HEK293 (cell line): ENCODE measurements around the gene SLC8A1.

Experiments used
- CTCF ChIA-PET: fragments of 350-600 bp; formaldehyde crosslinking; extraction: SDS; loops from one replicate; lab custom pipeline; 2021; ENCODE audit warnings: antibody characterized with exemption; lab: Yijun Ruan, JAX
- POLR2A ChIA-PET: fragments of 300-600 bp; formaldehyde crosslinking; extraction: SDS; loops from one replicate; lab custom pipeline; 2020; ENCODE audit warnings: antibody characterized with exemption, inconsistent platforms; lab: Yijun Ruan, JAX
- H3K27ac ChIP-seq: fragments of 200-500 bp; sonication (Bioruptor generic); 2 replicates; pipeline ENCODE4 v1.5.1; 2014; ENCODE audit warnings: low read depth, low read length, control low read depth, inconsistent platforms; ENCODE audit errors: extremely low read depth
- H3K36me3 ChIP-seq, 2 experiments: fragments of 200-500 bp in 1 of 2; sonication (Bioruptor generic) in 1 of 2; 1 replicate in 1 of 2; 2 replicates in 1 of 2; pipeline ENCODE4 v1.5.1; 2014 to 2017; ENCODE audit warnings: inconsistent platforms in 2 of 2, low read length in 2 of 2; ENCODE audit not compliant: control insufficient read depth in 2 of 2, insufficient read depth in 1 of 2
- H3K4me1 ChIP-seq: fragments of 200-500 bp; sonication (Bioruptor generic); 2 replicates; pipeline ENCODE4 v1.5.1; 2014; ENCODE audit warnings: mild to moderate bottlenecking, low read length, inconsistent platforms; ENCODE audit not compliant: control insufficient read depth, insufficient read depth
- H3K4me3 ChIP-seq: 2 replicates; pipeline ENCODE4 v1.5.1; 2011; ENCODE audit warnings: low read depth, mild to moderate bottlenecking, control low read depth, low read length, moderate library complexity
- H3K9me3 ChIP-seq: fragments of 200-500 bp; sonication (Bioruptor generic); 2 replicates; pipeline ENCODE4 v1.5.1; 2014; ENCODE audit warnings: low read depth, low read length, inconsistent platforms; ENCODE audit not compliant: control insufficient read depth, insufficient read depth
- YY1 ChIP-seq: fragments of 450-650 bp; formaldehyde crosslinking; IDR thresholded peaks from 2 replicates; pipeline ENCODE4 v1.5.1; 2018; ENCODE audit warnings: missing biosample characterization, missing genetic modification characterization
- ZFP41 ChIP-seq: fragments of 450-650 bp; formaldehyde crosslinking; IDR thresholded peaks from 2 replicates; pipeline ENCODE4 v1.5.1; 2016; ENCODE audit warnings: missing biosample characterization, missing genetic modification characterization, borderline replicate concordance
- ZNF16 ChIP-seq: fragments of 450-650 bp; formaldehyde crosslinking; IDR thresholded peaks from 2 replicates; pipeline ENCODE4 v1.5.1; 2016; ENCODE audit warnings: low read depth, missing biosample characterization, missing genetic modification characterization
- ZNF169 ChIP-seq: fragments of 450-650 bp; formaldehyde crosslinking; IDR thresholded peaks from 2 replicates; pipeline ENCODE4 v1.5.1; 2016; ENCODE audit warnings: missing biosample characterization, missing genetic modification characterization
- ZNF221 ChIP-seq: fragments of 450-650 bp; formaldehyde crosslinking; IDR thresholded peaks from 2 replicates; pipeline ENCODE4 v1.5.1; 2017; ENCODE audit warnings: missing biosample characterization, missing genetic modification characterization, borderline replicate concordance
- ZNF280C ChIP-seq: fragments of 450-650 bp; formaldehyde crosslinking; IDR thresholded peaks from 2 replicates; pipeline ENCODE4 v1.5.1; 2016; ENCODE audit warnings: missing biosample characterization, missing genetic modification characterization
- ZNF280D ChIP-seq: fragments of 450-650 bp; formaldehyde crosslinking; IDR thresholded peaks from 2 replicates; pipeline ENCODE4 v1.5.1; 2016; ENCODE audit warnings: missing biosample characterization, missing genetic modification characterization
- ZNF302 ChIP-seq: fragments of 450-650 bp; formaldehyde crosslinking; IDR thresholded peaks from 2 replicates; pipeline ENCODE4 v1.5.1; 2016; ENCODE audit warnings: missing biosample characterization, missing genetic modification characterization, low read depth
- ZNF404 ChIP-seq: fragments of 450-650 bp; formaldehyde crosslinking; IDR thresholded peaks from 2 replicates; pipeline ENCODE4 v1.5.1; 2017; ENCODE audit warnings: missing biosample characterization, missing genetic modification characterization
- ZNF600 ChIP-seq: fragments of 450-650 bp; formaldehyde crosslinking; IDR thresholded peaks from 2 replicates; pipeline ENCODE4 v1.5.1; 2016; ENCODE audit warnings: missing biosample characterization, missing genetic modification characterization
- ZNF658 ChIP-seq: fragments of 450-650 bp; formaldehyde crosslinking; IDR thresholded peaks from 2 replicates; pipeline ENCODE4; 2016; ENCODE audit warnings: missing biosample characterization, missing genetic modification characterization
- ZNF843 ChIP-seq: fragments of 450-650 bp; formaldehyde crosslinking; IDR thresholded peaks from 2 replicates; pipeline ENCODE4 v1.5.1; 2016; ENCODE audit warnings: missing biosample characterization, missing genetic modification characterization
- ZSCAN5A ChIP-seq: fragments of 450-650 bp; formaldehyde crosslinking; IDR thresholded peaks from 2 replicates; pipeline ENCODE4 v1.5.1; 2016; ENCODE audit warnings: missing biosample characterization, missing genetic modification characterization

SLC8A1 gene

DNA sequence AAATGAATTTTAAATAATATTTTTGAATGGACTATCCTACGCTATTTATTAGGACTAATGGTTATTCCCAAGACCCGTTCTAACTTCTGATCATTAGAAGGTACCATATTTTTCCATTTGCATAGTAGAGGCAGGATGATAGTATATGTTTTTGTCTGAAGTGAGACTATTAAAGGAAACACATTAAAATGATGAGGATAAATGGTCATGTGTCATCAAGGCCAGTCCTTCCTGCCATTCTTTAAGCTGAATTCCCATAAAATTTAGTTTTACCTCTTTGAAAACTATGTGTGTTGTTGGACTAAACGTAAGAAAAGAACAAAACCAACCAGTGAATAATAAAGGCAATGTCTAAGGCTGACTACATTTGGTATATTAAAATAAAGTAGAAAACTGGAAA is 121.8 kb downstream of the SLC8A1 start:
- no peaks in the 10 kb centered on the region for H3K36me3 ChIP-seq
- no peaks in the 10 kb centered on the region for H3K9me3 ChIP-seq
- no peak overlapping the region for H3K4me3 ChIP-seq
- CTCF ChIA-PET: no interaction called here
- no peaks in the 10 kb centered on the region for H3K4me1 ChIP-seq
- POLR2A ChIA-PET: no interaction called here
- no peak for TF ChIP-seq ZNF404 (tag by site-specific recombination)
- no peak for TF ChIP-seq ZNF221 (tag by site-specific recombination)
- no peak for TF ChIP-seq ZNF169 (tag by site-specific recombination)
- TF ChIP-seq, all 188 proteins: peak for 0
- no peak overlapping the region for H3K27ac ChIP-seq

- CTCF ChIA-PET: no interaction called here
- no peak overlapping the region for H3K4me3 ChIP-seq
- POLR2A ChIA-PET: no interaction called here
Observed at GRCh38 chr2:40329739-40330030, 122.2 kb downstream of the SLC8A1 start.

More at GRCh38 chr2:40329739-40330030, 122.2 kb downstream of the SLC8A1 start:
- Histone ChIP-seq H3K36me3 (no peaks in the 10 kb centered on the region), H3K27ac (no peak overlapping the region), H3K4me1 (no peaks in the 10 kb centered on the region), H3K9me3 (no peaks in the 10 kb centered on the region)
- TF ChIP-seq ZFP41 (tag by site-specific recombination) (no peak), ZNF16 (tag by site-specific recombination) (no peak), ZSCAN5A (tag by site-specific recombination) (no peak), ZNF658 (tag by site-specific recombination) (no peak), ZNF843 (tag by site-specific recombination) (no peak), ZNF302 (tag by site-specific recombination) (no peak), YY1 (tag by site-specific recombination) (no peak), ZNF600 (tag by site-specific recombination) (no peak), ZNF280C (tag by site-specific recombination) (no peak), ZNF280D (tag by site-specific recombination) (no peak)
